Liver (tissue), 9 donors: ENCODE results near the gene SP3. TPM values are rescaled to one million over a fixed set of nuclear protein-coding genes. Genes with fewer than 3 reads are reported as not detected.

Source experiments
- DNase-seq: peaks from one replicate; pipeline ENCODE4 v3.0.0-alpha.2; 2017; ENCODE audit warnings: low spot score
- H3K27ac ChIP-seq, 2 donors: one replicate each; pipeline ENCODE4 v1.7.0; 2013; ENCODE audit warnings: inconsistent platforms in 2 of 2, low read length in 2 of 2, control low read depth in 1 of 2, low read depth in 1 of 2, mild to moderate bottlenecking in 1 of 2
- H3K27me3 ChIP-seq, 4 donors: one replicate each; pipeline versions ENCODE4 v1.6.1 to v1.7.0; 2013; ENCODE audit warnings: low read length in 3 of 4, inconsistent platforms in 1 of 4, mild to moderate bottlenecking in 1 of 4, moderate library complexity in 1 of 4; ENCODE audit not compliant: control insufficient read depth in 4 of 4, insufficient read depth in 4 of 4
- H3K36me3 ChIP-seq, 4 donors: one replicate each; pipeline versions ENCODE4 v1.6.1 to v1.7.0; 2013; ENCODE audit warnings: low read length in 3 of 4, mild to moderate bottlenecking in 3 of 4, low read depth in 1 of 4, moderate library complexity in 1 of 4; ENCODE audit not compliant: control insufficient read depth in 4 of 4, insufficient read depth in 3 of 4
- H3K4me1 ChIP-seq, 4 donors: one replicate each; pipeline versions ENCODE4 v1.6.1 to v1.7.0; 2013; ENCODE audit warnings: low read length in 3 of 4, mild to moderate bottlenecking in 3 of 4, moderate library complexity in 1 of 4; ENCODE audit not compliant: control insufficient read depth in 4 of 4, insufficient read depth in 4 of 4
- H3K4me3 ChIP-seq, 3 donors: one replicate each; pipeline versions ENCODE4 v1.6.1 to v1.7.0; 2013; ENCODE audit warnings: low read length in 3 of 3, control low read depth in 1 of 3, low read depth in 1 of 3, mild to moderate bottlenecking in 1 of 3
- H3K9ac ChIP-seq, 2 donors: one replicate each; pipeline ENCODE4 v1.7.0; 2013; ENCODE audit warnings: low read length in 2 of 2, mild to moderate bottlenecking in 2 of 2, moderate library complexity in 2 of 2, control low read depth in 1 of 2, low read depth in 1 of 2
- H3K9me3 ChIP-seq, 4 donors: one replicate each; pipeline versions ENCODE4 v1.6.1 to v1.7.0; 2013; ENCODE audit warnings: low read length in 3 of 4; ENCODE audit not compliant: control insufficient read depth in 4 of 4
- ATF3 ChIP-seq: IDR thresholded peaks from 2 replicates; pipeline ENCODE4 v1.6.1; 2016; ENCODE audit warnings: antibody characterized with exemption
- CTCF ChIP-seq: fragments of 150-350 bp; IDR thresholded peaks from 2 replicates; pipeline ENCODE4 v1.5.1; 2017; ENCODE audit warnings: improper control_type of control experiment, low read depth, low read length; ENCODE audit not compliant: missing input control
- EGR1 ChIP-seq, 2 donors: IDR thresholded peaks; 2 replicates each; pipeline ENCODE4 v1.6.1; 2016 to 2018; ENCODE audit warnings: antibody characterized with exemption in 2 of 2, low read depth in 2 of 2
- FOXA1 ChIP-seq: IDR thresholded peaks from 2 replicates; pipeline ENCODE4 v1.6.1; 2016; ENCODE audit warnings: antibody characterized with exemption
- FOXA2 ChIP-seq: IDR thresholded peaks from 2 replicates; pipeline ENCODE4 v1.6.1; 2016; ENCODE audit warnings: antibody characterized with exemption
- GABPA ChIP-seq, 2 donors: IDR thresholded peaks in 1 of 2; conservative IDR thresholded peaks in 1 of 2; 2 replicates each; pipeline ENCODE4 v1.6.1; 2016; ENCODE audit warnings: antibody characterized with exemption in 2 of 2, mild to moderate bottlenecking in 1 of 2, moderate library complexity in 1 of 2
- HNF4A ChIP-seq, 2 donors: conservative IDR thresholded peaks; 2 replicates each; pipeline ENCODE4 v1.6.1; 2016; ENCODE audit warnings: antibody characterized with exemption in 2 of 2, mild to moderate bottlenecking in 2 of 2
- HNF4G ChIP-seq: IDR thresholded peaks from 2 replicates; pipeline ENCODE4 v1.6.1; 2016; ENCODE audit warnings: antibody characterized with exemption
- JUND ChIP-seq, 2 donors: IDR thresholded peaks; 2 replicates each; pipeline ENCODE4 v1.6.1; 2016; ENCODE audit warnings: antibody characterized with exemption in 2 of 2
- MAX ChIP-seq: IDR thresholded peaks from 2 replicates; pipeline ENCODE4 v1.6.1; 2016; ENCODE audit warnings: antibody characterized with exemption
- NR2F2 ChIP-seq: IDR thresholded peaks from 2 replicates; pipeline ENCODE4 v1.6.1; 2016; ENCODE audit warnings: antibody characterized with exemption
- RAD21 ChIP-seq, 2 donors: IDR thresholded peaks; 2 replicates each; pipeline ENCODE4 v1.6.1; 2016; ENCODE audit warnings: antibody characterized with exemption in 2 of 2, mild to moderate bottlenecking in 2 of 2
- REST ChIP-seq: IDR thresholded peaks from 2 replicates; pipeline ENCODE4 v1.6.1; 2016; ENCODE audit warnings: antibody characterized with exemption, mild to moderate bottlenecking
- RXRA ChIP-seq, 2 donors: IDR thresholded peaks; 2 replicates each; pipeline ENCODE4 v1.6.1; 2017 to 2018; ENCODE audit warnings: antibody characterized with exemption in 2 of 2, mild to moderate bottlenecking in 1 of 2
- SP1 ChIP-seq: IDR thresholded peaks from 2 replicates; pipeline ENCODE4 v1.6.1; 2018; ENCODE audit warnings: antibody characterized with exemption, mild to moderate bottlenecking
- TAF1 ChIP-seq: conservative IDR thresholded peaks from 2 replicates; pipeline ENCODE4 v1.6.1; 2016; ENCODE audit warnings: antibody characterized with exemption, mild to moderate bottlenecking
- YY1 ChIP-seq: IDR thresholded peaks from 2 replicates; pipeline ENCODE4 v1.6.1; 2016; ENCODE audit warnings: antibody characterized with exemption, mild to moderate bottlenecking
- ZBTB33 ChIP-seq: IDR thresholded peaks from 2 replicates; pipeline ENCODE4 v1.6.1; 2016; ENCODE audit warnings: antibody characterized with exemption
- WGBS: extraction: QIAGEN DNeasy Blood & Tissue Kit; methylation state at CpG from one replicate; pipeline ENCODE4 v1.1.7; 2013; 5-methylcytosine and 5-hydroxymethylcytosine counted together
- polyA plus RNA-seq, 2 donors: library from polyadenylated mRNA; stranded (reverse) in 1 of 2; unstranded in 1 of 2; fragments of 200-250 nt in 1 of 2; fragments of >200 nt in 1 of 2; fragmentation: Nextera tagmentation in 1 of 2; extraction: Ambion mirVana in 1 of 2; gene quantifications; one replicate each; pipeline versions ENCODE4 v1.2.1 to v1.2.3, GENCODE V29; 2013 to 2015
- total RNA-seq, 2 donors: library from RNA; depleted of rRNA; stranded (reverse); fragments of >200 nt; gene quantifications; one replicate each; pipeline ENCODE4 v1.2.3, GENCODE V29; 2014
- donor health status: healthy.
- donor health status: healthy.
- donor health status: healthy.
- donor health status: healthy.
- donor health status: healthy.

The SP3 gene
- total and polyA plus RNA-seq, 4 donors = 10.0 to 83.7 (median 33.2) TPM

- TF ChIP-seq REST = no peak
- no peak for TF ChIP-seq GABPA (IDR thresholded peaks at IDR 0.05 in 1 of 2, conservative IDR thresholded peaks at IDR 0.05 in 1 of 2)
- TF ChIP-seq YY1 = no peak
- TF ChIP-seq TAF1 = no peak
Observed at GRCh38 chr2:173989160-173989883, 24.1 kb upstream of the SP3 start (continued).

- peaks cover 6 to 65% (median 56%) of the 10 kb centered on the region in 4 donors for H3K4me1 ChIP-seq
- WGBS = 27% methylated on average over 2 of the region's 2 CpGs
- no peaks in the 10 kb centered on the region for H3K9me3 ChIP-seq
- no peak for DNase-seq
- no peaks in the 10 kb centered on the region for H3K36me3 ChIP-seq
- TF ChIP-seq SP1 = peak; percentile 86
- TF ChIP-seq ZBTB33 = peak; percentile 84
- TF ChIP-seq NR2F2 = peak; percentile 35
- peak; percentile 17 to 81 for TF ChIP-seq JUND (IDR thresholded peaks at IDR 0.05)
- peak in 1 of 2 donors; percentile 85 for TF ChIP-seq EGR1 (IDR thresholded peaks at IDR 0.05; ENCODE audit: low read depth in 2 of 2)
- TF ChIP-seq FOXA2 = peak; percentile 90
- peak; percentile 74 for TF ChIP-seq MAX
- TF ChIP-seq TAF1 = peak; percentile 74
- peak; percentile 80 for TF ChIP-seq REST
- TF ChIP-seq CTCF = no peak
- peak; percentile 70 to 82 for TF ChIP-seq RXRA (IDR thresholded peaks at IDR 0.05)
- TF ChIP-seq FOXA1 = peak; percentile 95
- peak in 1 of 2 donors; percentile 43 for TF ChIP-seq GABPA (IDR thresholded peaks at IDR 0.05 in 1 of 2, conservative IDR thresholded peaks at IDR 0.05 in 1 of 2)
- peak; percentile 89 for TF ChIP-seq YY1
- TF ChIP-seq ATF3 = peak; percentile 67
- TF ChIP-seq HNF4A (conservative IDR thresholded peaks at IDR 0.05) = peak; percentile 79 to 85
- peak; percentile 35 for TF ChIP-seq HNF4G
- TF ChIP-seq RAD21 (IDR thresholded peaks at IDR 0.05) = peak; percentile 51 to 60
- H3K27ac ChIP-seq = peak overlapping the region; percentile 81 to 83
- peak overlapping the region; percentile 5 to 35 for H3K9ac ChIP-seq
- H3K4me3 ChIP-seq = peak overlapping the region in 2 of 3 donors; percentile 26 to 35
- no peaks in the 10 kb centered on the region for H3K27me3 ChIP-seq
Observed at GRCh38 chr2:173986805-173987204, 21.6 kb upstream of the SP3 start.
